HG03064 (cell line): ENCODE data around the gene SPSB3.
A peak's percentile ranks its signal among the peaks of the same experiment; 100 is the strongest.

Experiments
- ATAC-seq: cut with Tn5 transposase; IDR thresholded peaks from one replicate; pipeline ENCODE4 v1.9.1; 2021; ENCODE audit warnings: low read depth; ENCODE audit not compliant: unreplicated experiment

The SPSB3 gene

GRCh38 chr16:1782408-1783264, at the start of gene SPSB3, which contains the start of gene NUBP2:
Gene SPSB3 (minus strand): TSS chr16:1782571. CDS start chr16:1781483, 1,088 bp downstream.
Gene NUBP2 (plus strand): TSS chr16:1782960. CDS start chr16:1783021, 61 bp downstream.
- ATAC-seq = peak; percentile 67

- ATAC-seq = no peak
Measured at GRCh38 chr16:1831186-1832075, 49.1 kb upstream of the SPSB3 start.

GRCh38 chr16:1830213-1830612, 47.8 kb upstream of the SPSB3 start:
- no peak for ATAC-seq

- no peak for ATAC-seq
Measured at GRCh38 chr16:1828645-1829410, 46.5 kb upstream of the SPSB3 start.

DNA sequence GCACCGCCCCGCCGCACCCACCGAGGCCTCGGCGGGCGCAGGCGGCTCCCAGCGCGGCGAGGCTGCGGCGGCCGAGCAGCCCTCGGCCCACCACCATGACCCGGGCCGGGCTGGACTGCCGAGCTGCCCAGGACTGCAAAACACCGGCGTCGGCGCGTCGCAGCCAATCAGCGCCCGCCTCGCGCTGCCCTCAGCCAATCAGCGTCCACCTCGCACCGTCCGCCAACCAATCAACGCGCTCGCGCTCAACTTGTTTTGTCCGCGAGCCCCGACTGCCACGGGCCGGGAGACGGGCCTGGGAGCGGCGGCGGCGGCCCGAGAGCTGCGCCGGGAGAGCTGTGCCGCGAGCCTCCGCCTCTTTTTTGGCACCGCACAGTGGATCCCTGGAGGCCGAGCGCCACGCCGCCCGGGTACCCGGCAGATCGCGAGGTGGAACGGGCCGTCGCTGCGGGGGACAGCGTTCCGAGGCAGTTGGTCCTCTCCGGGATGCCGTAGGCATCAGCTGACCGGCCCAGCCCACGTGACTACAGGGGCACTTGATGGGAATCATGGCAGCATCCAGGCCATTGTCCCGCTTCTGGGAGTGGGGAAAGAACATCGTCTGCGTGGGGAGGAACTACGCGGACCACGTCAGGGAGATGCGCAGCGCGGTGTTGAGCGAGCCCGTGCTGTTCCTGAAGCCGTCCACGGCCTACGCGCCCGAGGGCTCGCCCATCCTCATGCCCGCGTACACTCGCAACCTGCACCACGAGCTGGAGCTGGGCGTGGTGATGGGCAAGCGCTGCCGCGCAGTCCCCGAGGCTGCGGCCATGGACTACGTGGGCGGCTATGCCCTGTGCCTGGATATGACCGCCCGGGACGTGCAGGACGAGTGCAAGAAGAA, 44.6 kb upstream of the SPSB3 start, which contains the start of the genes FAHD1 and HAGH:
TSS of gene FAHD1 (plus strand) at position 516 of the 883 bp plus-strand sequence. CDS start at position 549, 33 bp downstream.
TSS of gene HAGH (minus strand) at position 135 of the 883 bp plus-strand sequence. CDS start at position 97, 38 bp downstream.
- peak; percentile 60 for ATAC-seq

DNA sequence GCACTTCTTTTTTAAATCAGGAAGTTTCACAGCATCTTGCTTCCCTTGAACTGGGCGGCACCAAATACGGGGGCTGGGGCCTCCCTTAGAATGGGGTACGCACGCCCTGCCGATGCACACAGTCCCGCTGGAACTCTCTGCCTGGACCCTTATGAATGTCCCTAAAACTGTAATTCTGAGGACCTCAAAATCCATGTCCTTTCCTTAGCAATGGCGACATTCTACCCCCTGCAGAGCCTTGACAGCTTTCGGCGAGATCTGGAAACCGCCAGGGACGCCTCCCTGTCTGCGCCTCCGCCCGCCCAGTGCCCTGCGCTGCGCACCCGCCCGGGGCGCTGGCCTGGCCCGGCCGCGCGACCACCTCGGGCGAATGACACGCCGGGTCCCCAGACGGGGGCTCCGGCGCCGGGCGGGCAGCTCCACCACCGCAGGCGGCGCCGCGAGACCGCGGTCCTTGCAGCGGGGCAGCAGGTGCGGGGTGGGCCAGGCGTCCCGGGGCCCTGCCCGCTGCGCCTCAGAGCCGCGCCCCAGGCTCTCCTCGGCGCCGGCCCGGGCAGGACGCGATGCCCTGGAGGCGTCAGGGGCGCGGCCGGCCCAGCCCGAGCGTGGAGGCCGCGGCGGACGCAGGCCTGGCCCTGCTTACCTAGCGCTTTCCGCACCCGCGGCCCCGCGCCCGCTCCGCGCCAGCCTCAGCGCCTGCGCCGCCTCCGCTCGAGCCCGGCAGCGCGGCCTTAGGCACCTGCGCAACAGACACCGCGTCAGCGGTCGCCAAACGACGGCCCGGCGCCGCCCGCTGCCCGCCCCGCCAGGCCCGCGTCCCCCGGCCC, 43.7 kb upstream of the SPSB3 start:
- peak; percentile 43 for ATAC-seq

DNA sequence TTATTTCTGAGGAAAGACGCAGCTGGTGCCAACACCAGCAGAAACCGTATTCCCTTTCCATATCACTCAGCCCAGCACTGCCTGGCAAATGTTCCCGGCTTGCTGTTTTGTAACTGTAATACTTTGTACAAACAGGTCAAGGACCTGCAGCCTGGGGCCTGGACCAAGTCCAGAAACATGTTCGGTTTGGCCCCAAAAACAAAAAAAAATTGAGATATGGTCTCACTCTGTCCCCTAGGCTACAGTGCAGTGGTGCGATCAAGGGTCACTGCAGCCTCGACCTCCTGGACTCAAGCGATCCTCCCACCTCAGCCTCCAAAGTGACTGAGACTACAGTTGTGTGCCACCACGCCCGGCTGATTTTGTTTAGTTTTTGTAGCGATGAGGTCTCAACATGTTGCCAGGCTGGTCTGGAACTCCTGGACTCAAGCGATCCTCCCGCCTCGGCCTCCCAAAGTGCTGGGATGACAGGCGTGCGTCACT, 43.1 kb upstream of the SPSB3 start:
- ATAC-seq = no peak

DNA sequence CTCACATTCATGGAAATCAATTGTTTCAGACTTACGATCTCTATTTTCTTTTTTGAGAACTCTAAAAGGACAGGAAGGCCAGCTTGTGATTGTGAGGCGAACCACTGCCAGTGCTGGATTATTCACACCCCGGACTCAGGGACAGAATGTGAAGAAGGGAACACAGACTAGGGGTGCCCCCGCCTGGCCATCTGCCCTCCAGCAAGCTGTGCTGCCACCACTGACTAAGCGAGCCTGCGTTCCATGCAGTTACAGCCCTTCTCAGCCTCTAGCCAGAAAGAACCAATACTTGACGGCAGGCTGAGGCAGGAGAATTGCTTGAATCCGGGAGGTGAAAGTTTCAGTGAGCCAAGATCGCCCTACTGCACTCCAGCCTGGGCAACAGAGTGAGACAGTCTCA, 41.5 kb upstream of the SPSB3 start:
- no peak for ATAC-seq

- ATAC-seq = no peak
Measured at GRCh38 chr16:1822801-1823200, 40.4 kb upstream of the SPSB3 start.

DNA sequence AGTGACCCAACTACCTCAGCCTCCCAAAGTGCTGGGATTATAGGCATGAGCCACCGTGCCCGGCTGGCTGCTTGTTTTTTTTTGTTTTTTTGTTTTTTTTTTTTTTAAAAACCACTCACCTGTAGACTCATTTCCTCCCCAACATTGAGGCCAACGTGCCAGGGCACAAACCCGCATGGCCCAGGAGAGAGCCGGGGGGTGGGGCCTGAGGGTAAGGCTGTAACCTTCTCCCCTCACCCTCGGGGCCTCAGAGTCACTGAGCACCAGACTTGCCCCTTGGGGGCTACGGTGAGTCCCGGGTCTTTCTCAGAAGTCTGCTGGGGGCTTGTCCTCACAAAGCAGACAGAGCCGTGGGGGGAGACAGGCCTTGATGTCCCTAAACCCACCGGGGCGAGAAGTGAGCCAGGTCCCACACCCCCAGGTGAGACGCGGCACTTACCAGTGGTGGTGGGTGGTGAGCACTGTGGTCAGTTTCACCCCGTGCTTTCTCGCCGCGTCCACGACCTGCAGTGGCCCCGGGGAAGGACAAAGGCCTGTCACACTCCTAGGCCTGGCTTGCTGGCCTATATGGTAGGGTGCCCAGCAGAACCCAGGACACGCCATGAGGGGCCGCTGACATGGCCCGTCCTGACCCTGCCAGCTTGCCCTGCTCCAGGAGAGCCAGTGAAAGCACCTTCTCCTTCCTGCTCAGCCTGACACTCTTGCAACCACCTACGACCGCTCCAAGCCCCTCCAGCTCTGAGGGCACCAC, 39.7 kb upstream of the SPSB3 start:
- ATAC-seq = no peak

- no peak for ATAC-seq
Measured at GRCh38 chr16:1820946-1821290, 38.5 kb upstream of the SPSB3 start.

GRCh38 chr16:1820096-1820945, 38.0 kb upstream of the SPSB3 start:
- ATAC-seq = no peak

DNA sequence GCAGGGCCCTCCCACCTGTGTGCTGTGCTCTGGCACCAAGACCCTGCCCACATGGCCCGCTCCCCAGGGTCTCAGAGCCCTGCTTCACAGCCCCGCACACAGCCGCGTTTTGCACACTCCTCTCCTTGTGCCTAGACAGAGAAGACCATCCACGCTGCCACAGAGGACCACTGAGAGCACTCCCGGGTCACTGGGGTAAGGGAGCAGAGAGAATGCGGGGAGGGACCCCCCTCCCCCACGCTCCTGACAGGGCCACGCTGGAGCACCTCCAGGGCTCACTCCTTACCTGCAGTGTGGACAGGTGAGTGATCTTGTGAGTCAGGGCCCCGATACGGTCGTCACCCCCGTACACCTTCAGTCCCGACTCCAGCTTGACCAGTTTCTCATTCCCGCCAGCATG, 37.2 kb upstream of the SPSB3 start:
- no peak for ATAC-seq

GRCh38 chr16:1818873-1819525, 36.6 kb upstream of the SPSB3 start:
- no peak for ATAC-seq

DNA sequence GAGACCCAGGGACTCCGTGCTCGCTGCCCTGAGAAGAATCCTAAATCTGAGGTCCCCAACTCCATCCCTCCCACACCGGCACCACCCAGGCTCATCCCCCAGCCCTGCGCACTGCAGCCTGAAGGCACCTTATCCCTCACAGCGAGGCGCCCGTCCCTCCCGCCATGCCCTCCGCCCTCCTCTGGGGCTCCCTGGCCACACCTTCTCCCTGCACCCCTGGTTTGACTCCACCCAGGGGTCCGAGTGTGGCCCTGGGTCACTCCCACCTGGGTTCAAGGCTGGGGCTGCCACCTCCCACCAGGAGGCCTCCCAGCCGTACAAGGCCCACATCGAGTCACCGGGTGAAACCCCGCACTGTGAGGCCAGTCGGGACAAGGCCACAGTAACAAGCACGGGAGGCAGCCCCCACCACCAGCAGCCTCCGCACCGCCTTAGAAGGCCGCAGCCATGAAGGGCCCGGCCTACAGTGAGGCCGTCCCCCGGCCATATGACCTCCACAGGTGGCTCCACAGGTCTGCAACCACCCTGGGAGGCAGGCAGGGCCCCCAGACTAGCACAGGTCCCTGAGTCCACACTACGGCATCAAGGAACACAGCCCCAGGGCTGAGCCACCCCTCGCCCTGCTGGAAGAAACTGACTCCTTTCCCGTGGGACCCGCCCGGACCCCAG, 36.0 kb upstream of the SPSB3 start:
- ATAC-seq = no peak

DNA sequence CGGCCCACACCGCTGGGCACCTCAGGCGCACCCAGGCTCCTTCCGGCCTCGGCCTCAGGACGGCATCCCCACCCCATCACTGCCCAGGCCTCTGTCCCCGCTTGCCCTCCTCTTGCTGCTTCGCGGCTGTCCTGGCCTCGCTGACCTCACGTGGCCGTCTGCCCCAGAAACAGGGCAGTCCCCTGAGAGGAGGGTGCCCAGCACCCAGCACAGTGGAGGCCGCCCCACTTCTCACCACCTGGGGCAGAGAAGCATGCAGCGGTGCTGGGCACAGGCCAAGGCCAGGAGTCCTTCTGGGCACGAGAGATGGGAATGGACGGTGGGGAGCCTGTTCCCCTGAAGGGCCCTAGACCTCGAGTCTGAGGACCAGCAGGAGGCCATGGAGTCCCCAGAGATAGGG, 35.3 kb upstream of the SPSB3 start:
- no peak for ATAC-seq
